Activated T-helper 1 cell treated with anti-CD3 and anti-CD28 coated beads, Interleukin-2, amount 50 U/mL, for 16 hours (primary cell): ENCODE measurements around the gene BTBD9.

Experiments used
- DNase-seq, 2 donors: peaks; one replicate each; pipeline ENCODE4 v3.0.0-alpha.2; 2020; ENCODE audit warnings: low read depth in 1 of 2, low spot score in 1 of 2

Gene BTBD9

DNA sequence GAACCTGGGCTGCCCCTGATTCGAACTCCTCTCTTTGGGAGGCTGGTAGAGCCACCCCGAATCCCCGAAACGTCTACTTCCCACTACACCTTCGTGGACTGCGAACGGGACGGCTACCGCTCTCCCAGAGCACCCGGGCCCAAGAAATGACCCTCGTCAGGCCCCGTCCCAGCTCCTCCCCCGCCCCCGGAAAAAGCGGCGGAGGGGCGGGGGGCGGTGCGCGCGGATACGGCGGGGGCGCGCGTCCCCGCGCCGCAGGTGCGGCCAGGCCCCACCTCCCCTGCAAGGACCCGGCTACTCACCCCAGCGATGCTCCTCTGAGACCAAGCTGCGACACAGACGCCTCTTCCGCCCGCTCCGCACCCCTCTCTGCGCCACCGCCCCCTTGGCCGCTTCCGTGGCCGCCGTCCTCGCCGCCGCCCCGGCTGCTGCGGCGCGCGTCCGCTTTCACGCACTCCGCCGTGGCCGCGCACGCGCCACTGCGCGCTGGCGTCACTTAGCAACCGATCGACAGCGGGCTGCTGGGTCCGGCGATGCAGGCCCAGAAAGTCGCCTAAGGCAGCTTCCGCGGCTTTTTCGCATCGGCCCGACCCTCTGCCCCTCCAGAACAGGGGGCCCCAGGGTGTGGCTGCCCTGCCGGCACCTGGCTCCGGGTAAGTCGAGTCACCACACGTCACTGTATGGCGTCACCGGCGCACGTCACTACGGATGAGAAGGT lies at the start of gene BTBD9:
Gene BTBD9 (minus strand): TSS at position 432 of the 718 bp plus-strand sequence.
- DNase-seq, result peak; percentile 64 to 70

DNA sequence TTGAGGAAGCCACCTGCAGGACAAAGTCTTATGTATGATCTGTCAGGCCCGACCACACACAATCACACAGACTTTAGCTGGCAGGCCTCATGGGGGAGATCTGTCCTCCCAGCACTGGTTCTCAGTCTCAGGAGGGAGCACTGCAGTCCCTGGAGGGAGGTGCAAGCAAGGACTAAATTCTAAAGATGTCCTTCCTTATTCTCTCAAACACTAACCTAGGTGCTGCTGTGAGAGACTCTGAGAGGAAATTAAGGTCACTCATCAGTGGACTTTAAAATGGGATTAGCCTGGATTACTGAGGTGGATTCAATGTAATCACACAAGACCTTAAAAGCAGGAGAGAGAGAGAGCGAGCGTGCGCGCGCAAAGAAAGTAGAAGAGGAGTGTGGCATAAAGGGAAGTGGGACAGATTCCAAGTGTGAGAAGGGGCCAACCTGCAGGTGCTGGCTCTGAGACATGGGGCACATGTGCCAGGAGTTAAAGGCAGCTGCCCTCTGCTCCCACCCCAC lies 48.9 kb upstream of the BTBD9 start:
- DNase-seq, result no peak

DNA sequence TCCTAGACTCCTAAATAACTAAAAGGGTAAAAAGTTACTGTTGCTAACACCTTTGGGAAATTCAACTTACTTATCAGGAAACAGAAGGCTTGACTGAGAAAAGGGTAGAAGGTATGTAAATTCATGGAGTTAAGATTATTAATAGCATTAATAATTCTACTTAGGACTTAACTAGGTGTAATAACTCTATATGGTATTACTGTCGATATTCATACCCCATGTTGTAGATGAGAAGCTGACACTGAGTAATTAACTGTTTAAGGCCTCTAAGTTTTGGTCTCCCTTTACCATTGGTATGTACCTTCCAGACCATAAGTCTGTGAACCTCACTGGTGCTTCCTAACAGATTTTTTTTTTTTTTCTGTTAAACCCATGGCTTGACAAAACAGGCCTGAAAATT lies 47.8 kb upstream of the BTBD9 start:
- no peak for DNase-seq

DNA sequence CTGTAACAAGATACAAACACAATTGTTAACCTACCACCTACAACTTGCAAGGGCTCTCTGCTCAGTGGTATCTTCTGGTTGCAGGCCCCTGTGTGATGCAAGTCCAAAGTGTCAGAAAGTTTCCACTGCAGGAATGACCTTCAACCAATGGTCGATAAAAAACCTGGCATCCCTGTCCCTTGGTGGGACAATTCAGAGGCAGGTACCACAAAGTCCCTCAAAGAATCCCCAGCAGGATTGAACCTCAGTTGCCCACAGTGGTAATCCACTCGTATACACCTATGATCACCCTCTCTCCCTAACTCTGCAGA lies 47.3 kb upstream of the BTBD9 start:
- DNase-seq, result no peak

DNA sequence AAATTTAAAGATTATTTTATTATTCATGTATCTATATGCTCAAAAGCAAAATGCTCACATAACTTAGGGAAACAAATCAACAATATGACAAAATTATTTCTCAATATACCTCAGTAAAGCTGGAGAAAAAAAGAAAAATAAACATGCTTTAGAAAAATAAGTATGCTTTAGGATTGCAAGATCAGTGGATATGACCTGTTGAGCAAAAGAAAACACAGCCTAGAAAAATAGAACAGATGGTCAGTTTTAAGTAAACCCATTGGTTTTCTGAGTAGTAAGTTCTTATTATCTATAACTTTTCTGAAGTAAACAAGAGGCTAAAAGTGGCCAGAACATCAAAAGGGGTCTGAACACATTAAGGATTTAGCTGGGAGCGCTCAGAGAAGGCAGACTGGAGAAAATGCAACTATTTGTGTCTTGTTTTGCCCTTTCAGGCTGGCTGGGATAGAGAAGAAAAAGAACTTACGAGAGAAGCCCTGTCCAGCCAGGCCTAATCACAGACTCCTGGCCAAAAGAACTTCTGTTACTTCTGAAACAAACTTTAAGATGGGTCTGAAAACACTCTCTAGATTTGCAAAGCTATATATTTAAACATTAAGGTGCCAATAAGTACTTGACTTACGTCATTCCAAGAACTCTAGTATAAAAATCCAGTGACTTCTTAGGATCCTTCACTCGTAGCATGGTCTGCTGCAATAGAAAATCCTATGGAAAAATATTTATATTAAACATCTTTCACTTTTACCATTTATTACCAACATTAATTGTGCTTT lies 46.7 kb upstream of the BTBD9 start:
- no peak for DNase-seq

DNA sequence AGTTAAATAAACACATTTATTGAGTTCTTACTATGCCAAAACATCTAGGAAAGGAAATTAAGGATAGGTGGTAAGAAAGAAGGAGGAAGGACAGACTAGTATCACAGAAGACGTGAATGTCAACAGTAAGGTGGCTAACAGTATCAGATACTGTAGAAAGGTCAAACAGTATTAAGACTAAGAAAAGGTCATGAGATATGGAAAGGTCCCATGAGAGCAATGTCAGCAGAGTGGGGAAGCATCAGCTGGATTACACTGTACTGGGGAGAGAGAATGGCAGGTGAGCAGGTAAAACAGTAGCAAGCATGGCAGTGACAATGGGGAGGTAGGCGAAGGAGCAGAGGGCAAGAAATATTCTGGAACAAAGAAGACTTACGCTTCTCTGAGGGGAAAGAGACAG lies 45.2 kb upstream of the BTBD9 start:
- no peak for DNase-seq

DNA sequence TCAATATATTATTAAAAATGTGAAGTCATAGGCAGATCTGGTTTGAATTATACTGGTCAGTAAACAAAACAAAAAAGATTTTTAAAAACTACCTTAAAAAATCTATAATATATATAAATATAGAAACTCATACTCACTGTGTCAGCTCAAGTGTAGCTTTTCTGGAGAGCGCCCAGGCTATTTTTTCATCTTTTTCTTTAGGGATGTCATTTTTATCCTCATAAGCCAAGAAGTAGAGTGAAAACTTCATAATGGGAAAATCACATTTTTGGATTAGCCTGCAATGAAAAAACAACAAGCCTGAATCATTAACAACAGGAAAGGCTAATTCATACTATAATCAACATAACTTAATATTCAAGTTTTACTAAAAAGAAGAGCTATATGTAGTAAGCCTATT lies 44.5 kb upstream of the BTBD9 start:
- DNase-seq, result no peak

DNA sequence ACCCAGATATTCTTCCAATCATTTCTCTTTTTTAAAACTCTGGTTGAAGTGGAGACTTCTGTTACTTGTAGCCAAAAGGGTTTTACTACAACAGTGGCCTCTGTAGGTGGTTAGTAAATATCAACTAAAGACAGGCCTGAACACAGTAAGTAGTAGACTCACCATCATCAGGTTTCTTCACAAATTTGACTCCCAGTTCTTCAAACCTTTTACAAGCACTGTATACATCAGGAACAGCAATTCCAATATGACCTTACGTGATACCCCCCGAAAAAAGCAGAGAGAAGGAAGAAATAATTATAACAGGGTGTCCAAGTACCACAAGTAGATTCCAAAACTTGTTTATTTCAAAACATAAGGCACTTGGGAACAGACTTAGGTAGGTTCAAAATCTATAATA lies 42.1 kb upstream of the BTBD9 start:
- no peak for DNase-seq

DNA sequence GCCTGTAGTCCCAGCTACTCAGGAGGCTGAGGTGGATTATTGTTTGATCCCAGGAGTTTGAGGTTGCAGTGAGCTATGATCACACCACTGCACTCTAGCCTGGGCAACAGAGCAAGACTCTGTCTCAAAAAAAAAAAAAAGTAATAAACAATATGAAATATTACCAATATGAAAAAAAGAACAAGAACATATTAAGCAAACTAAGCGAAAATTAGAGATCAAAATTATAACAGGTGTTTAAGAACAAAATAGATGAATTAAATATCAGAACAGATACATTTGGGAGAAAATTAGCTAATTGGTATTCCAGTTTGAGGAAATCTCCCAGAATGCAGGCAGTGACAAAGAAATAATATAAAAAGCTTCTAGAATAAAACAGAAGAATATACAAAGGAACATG lies 39.9 kb upstream of the BTBD9 start:
- no peak for DNase-seq

DNA sequence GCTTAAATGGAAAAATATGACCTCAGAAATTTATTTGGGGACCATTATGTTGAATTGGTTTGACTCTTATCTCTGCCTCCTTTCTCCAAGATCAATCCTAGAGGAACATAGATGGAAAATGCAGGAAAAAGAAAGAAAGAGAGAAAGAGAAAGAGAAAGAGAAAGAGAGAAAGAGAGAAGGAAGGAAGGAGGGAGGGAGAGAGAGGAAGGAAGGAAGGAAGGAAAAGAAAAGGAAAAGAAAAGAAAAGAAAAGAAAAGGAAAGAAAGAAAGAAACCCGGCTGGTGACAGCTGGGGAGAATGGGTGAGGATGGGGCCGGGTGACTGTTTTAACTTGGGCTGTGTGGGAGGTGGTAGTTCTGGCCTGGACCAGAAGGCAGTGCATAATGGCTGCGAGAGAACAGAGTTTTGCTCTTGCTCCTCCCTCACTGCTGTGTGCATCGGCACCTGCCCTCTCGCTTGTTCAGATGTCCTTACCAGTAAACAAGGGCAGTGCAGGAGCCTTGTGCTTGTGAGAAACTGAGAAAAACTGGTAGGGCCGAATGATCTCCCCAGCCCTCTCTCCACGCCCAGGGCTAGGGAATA lies 38.5 kb upstream of the BTBD9 start:
- DNase-seq, result no peak

DNA sequence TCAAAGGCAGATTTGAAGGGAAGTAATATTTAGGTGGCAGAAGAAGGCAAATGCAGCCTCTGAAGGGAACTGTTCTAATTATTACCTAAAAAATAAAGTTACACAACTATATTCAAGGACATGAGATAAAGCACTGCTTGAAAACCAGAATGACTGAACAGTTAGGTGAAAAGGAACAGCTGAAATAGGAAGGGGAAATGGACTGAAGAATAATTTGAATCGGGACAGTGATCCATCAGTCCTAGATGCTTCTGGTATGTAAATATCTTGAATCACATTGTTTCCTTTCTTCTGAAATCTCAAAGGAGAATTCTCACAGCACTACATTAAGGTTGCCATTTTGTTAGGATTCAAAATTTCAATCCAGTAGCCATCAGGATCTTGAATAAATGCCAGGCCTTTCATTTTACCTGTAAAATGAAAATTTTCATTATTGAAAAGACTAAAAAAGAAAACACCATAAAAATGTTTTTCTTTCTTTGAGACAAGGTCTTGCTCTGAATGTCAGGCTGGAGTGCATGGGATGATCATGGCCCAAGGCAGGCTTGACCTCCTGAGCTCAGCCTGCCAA lies 37.3 kb upstream of the BTBD9 start:
- no peak for DNase-seq

DNA sequence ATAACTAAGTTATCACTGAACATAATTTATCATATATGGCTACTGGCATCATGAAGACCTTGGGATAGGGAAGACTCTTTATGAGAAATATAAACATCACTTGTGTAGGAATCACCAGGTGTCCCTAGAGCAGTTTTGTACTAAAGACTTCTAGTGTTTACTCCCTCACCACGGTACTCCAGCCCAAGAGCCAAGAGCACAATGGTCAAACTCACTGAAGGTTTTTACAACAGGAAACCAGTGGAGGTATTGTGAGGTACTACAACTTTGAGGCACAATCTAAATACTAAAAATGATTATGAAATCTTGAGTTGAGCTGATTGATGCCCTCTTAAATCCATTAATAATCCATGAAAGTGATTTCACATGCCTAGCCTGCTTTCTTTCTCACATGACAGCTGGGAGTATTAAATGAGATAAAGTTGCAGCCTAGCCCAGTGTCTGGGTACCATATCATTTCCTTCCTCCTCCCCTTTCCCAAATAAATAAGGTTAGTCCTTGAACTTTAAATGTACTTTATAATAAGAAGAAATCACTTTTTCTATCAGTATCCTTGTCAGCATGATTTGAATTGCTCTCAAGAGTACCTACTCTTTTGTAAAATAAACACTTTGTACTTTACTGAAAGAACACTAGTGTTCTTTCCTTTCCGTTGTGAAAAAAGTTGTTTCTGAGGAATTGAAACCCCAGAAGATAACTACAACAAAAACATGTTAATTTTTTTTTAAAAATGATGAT lies 36.7 kb upstream of the BTBD9 start:
- DNase-seq, result no peak

DNA sequence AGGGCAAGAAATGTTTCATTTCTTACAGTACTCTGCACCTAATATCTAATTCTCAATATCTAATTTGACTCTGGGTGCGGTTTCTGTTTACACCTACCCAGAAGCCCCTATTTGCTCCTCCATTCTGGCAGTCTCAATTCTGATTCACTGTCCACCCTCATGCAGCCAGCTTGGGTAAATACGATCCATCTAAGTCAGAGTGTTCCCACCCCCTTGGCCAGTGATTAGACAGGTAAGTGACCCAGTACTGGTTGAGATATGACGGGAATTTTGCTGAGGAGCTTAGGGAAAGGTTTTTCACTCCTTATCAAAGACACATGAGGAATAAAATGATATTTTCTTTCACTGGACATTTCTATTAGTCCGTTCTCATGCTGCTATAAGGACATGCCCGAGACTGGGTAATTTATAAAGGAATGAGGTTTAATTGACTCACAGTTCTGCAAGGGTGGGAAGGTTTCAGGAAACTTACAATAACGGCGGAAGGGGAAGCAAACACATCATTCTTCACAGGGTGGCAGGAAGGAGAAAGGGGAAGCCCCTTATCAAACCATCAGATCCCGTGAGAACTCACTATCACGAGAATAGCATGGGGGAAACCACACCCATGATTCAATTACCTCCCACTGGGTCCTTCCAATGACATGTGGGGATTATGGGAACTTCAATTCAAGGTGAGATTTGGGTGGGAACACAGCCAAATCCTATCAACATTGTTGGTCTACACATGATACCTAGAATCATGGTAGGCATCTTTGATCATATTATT lies 33.9 kb upstream of the BTBD9 start:
- no peak for DNase-seq

DNA sequence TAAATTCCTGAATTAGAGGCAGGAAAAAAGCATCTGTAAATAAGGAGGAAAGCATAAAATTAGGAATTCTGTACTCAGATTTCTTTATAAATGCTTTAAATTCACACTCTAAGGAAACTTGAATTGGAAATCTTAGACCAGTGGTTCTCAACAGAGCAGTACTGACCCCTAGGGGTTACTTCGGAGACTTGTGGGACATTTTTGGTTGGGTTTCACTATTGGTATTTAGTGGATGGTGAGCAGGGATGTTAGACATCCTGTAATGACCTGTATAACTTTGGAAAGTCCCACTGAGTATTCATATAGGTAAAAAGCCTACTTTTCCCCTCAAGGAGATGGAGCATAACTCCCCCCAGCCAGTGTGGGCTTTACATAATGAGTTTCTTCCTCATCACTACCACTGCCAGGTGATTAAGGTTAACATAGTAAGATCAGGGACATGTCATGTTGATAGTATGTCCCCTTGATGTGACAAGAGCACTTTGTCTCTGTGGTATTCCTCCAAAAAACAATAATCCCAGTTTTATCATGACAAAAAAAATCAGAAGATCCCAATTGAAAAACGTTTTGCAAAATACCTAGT lies 32.2 kb upstream of the BTBD9 start:
- no peak for DNase-seq

DNA sequence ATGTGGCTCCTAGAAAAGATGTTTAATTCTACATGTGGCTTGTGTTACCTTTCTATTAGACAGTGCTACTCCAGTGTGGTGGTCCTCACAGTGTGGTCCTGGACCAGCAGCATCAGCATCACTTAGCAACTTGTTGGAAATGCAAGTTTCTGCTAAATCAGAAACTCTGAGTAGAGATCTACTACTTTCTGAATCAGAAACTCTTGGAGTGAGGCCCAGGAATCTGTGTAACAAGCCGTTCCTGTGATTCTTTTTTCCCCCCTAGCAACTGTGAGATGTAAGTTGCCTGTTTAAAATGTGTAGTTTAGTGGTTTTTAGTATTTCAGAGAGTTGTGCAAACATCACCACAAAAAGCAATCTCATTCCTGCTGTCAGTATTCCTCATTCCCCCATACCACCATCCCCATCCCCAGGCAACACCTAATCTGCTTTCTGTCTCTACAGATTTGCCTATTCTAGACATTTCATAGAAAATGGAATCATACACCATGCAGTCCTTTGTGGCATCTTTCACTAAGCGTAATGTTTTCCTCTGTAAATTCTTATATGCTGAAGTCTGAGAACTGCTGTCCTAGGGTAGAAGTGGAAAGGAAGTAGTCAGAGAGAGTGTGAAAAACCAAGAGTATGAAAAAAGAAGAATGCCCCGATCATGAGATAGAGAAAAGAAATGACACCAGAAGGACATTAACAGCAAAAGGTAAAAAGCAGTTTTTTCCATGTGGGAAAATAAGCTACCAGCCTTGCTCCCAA lies 18.9 kb upstream of the BTBD9 start:
- no peak for DNase-seq

DNA sequence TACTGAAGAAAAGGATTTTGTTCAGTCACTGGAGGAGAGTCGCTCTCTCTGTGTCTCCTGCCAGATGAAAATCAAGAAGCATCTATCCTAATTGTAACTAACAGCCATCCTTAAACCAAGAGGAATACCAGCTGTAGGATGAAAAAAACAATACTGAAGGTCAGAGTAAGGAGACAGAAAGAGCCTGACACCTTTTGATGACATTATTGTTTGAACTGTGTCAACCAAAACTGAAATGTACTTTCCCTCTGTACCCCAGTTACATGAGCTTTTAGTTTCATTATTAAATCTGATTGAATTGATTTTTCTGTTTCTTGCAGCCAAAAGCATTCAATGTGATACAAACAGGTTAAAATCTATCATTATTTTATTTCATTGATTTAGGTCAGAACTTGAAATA lies 17.2 kb upstream of the BTBD9 start:
- no peak for DNase-seq

DNA sequence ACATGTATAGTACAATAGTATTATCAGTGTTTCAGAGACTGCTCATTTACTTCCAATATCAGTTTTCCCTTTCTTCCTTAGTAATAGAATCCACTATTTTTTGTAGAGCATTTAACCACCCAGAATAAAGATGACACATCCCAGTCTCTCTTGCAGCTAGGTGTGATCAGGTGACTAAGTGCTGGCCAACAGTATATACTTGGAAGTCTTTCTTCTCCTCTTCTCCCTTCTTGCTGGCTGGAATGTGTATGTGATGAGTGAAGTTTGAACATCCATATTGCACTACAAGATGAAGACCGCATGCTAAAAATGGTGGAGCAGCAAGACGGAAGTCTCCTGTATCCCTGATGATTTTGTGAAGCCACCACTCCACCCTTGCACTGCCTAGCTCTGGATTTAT lies 14.5 kb upstream of the BTBD9 start:
- DNase-seq, result no peak

DNA sequence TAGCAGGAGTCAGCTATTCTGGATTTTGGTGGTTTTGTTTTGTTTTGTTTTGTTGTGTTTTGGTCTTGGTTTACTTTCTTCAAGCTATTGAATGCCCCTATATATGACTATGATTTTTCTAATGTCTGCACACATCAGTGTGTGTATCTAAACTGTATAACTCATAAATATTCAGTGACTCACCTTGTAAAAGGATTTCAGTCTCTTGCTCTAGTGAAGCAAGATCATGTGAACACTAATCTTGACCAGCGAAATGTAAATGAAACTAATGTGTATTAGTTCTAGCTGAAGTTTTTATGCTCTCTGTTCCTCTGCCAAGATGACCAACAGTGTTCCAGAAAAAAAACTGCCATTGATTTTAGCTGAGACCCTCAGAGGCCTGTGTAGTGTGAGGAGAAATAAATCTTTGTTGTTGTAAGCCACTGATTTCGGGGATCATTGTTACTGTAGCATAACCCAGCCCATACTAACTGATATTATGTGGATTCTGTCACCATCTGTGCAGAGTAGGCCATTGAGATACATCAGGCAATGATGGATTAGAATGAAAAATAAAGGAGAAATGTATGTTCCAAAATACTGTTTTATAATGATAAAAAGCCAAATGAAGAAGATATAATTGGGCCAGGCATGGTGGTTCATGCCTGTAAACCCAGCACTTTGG lies 11.5 kb upstream of the BTBD9 start:
- no peak for DNase-seq

DNA sequence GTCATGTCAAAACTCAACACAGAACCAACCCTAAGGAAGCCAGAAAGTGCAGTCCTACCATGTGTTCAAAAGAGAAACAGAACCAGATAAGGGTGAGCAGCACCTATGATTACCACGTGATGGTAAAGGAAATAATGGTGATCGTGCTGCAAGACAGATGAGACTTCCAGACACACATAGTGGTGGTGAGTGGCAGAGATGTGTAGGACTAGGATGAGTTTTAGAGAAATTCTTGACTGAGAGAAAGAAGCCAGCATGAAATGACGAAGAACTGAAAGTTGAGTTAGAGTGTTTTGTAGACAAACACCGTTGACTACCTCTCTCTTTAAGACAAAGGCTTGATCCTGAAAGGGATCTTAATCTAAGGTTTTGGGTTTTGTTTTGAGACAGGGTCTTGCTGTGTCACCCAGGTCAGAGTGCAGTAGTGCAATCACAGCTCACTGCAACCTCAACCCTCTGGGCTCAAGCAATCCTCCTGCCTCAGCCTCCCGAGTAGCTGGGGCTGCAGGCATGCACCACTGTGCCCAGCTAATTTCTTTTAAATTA lies 10.6 kb upstream of the BTBD9 start:
- DNase-seq, result no peak
